Hypothalamus (tissue), 51 donors: Measurements from ENCODE around the gene SLC25A29.
"Not testable (repeated sequence)": the region's sequence is repeated elsewhere in the genome, so short reads cannot be mapped to it uniquely, and the experiment has no call there.

Experiments used
- DNase-seq, 51 donors: peaks; one replicate each; lab custom pipeline; 2025; lab: John Stamatoyannopoulos, UW

The SLC25A29 gene

DNA sequence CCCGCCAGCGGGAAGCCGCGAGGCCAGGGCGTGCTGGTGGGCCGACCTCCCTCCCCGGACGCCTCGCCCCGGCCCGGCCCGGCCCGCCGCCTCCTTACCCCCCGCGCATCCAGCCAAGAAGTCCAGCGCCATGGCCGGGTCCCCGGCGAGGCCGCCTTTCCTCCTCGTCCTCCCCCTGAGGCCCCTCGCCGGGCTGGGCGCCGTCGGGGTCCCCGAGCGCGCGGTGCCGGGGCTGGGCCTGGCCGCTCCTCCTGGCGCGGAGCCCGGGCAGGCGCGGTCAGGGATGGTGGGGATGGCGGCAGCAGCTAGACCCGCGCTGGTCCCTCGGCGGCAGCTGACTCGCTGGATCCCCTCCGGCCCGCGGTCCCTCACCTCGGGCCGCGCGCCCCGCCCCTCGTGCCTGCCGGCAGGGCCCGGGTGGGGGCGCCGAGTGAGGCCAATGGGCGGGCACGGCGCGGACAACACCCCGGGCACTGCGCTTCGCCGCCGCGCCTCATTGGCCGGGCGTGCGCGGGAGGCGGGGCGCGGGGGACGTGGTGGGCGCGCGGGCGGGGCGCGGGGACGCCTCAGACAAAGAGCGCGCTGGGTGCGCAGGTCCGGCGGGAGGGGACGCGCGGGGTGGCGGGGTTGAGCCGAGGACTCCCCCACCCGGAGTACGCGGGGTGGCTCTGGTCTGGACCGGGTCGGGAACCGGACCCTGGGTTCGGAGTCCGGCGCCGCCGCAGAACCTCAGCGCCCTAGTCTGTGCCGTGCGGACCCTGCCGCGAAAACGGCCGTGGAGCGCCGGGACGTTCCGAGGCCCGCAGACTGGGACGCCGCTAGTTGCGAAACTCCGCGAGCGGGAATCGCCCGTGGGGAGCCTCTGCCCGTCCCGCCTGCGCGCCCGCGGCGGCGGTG is at the start of gene SLC25A29:
TSS of gene SLC25A29 (minus strand) at position 344 of the 897 bp plus-strand sequence. CDS start at position 132, 212 bp downstream.
- peak in 50 of 51 donors; percentile 50 to 96 (median 88) for DNase-seq

- DNase-seq: no peak
Measured at GRCh38 chr14:100350986-100351385, 44.7 kb upstream of the SLC25A29 start.

GRCh38 chr14:100350276-100350926 is 44.2 kb upstream of the SLC25A29 start:
- DNase-seq: peak in 1 of 51 donors; percentile 40

GRCh38 chr14:100348784-100349685 is 42.8 kb upstream of the SLC25A29 start:
- no peak for DNase-seq

- no peak for DNase-seq
Measured at GRCh38 chr14:100348253-100348729, 42.0 kb upstream of the SLC25A29 start.

- DNase-seq: no peak
Measured at GRCh38 chr14:100346306-100347091, 40.3 kb upstream of the SLC25A29 start.

- DNase-seq: no peak
Measured at GRCh38 chr14:100345711-100346110, 39.5 kb upstream of the SLC25A29 start.

- DNase-seq: not testable (repeated sequence)
Measured at GRCh38 chr14:100344657-100345056, 38.4 kb upstream of the SLC25A29 start.

- not testable (repeated sequence) for DNase-seq
Measured at GRCh38 chr14:100342826-100343225, 36.6 kb upstream of the SLC25A29 start.

GRCh38 chr14:100342195-100342594 is 36.0 kb upstream of the SLC25A29 start:
- no peak for DNase-seq

GRCh38 chr14:100341301-100342031 is 35.2 kb upstream of the SLC25A29 start:
- DNase-seq: peak in 9 of 51 donors; percentile 13 to 54 (median 26)

DNA sequence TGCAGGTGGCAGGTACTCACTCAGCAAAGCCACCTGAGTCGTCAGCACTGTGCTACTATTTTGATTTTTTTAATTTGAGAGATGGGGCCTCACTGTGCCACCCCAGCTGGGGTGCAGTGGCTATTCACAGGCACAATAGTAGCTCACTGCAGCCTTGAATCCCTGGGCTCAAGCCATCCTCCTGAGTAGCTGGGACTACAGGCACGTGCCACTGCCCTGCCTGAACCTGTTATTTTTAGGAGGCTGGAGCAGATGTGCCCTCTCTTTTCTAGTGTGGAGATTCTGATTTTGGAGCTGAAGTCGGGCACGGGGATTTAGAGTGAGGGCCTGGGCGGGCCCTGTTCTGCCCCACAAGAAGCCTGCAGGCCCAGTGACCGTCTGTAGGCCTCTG is 34.2 kb upstream of the SLC25A29 start:
- DNase-seq: no peak

DNA sequence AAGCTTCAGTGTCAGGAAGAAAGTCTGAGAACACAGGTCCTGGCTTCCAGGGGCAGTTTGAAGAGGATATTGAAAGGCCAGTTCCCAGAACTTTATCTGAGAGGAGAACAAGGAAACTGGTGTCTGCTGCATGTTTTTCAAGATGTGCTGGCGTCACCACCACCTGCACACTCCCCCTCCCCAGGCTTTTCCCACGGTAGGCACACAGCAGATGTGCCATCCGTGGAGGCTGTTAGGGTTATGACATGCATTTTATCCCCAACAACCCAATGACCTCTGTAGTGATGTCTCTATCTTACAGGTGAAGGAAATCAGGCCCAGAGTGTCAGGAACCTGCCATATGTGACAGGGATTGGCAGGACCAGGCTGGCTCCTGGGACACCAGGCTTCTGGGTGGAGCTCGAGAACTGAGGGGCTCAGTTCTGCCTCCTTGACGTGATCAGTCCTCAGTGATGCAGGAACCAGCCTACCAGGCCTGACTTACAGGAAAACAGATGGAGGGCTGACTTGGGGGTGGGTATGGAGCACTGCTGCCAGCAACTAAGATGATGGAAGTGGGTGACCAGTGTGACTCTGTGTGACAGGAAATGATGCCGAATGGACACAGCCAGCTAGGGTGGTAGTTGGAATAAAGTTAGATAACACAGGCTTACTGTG is 33.6 kb upstream of the SLC25A29 start:
- DNase-seq: peak in 1 of 51 donors; percentile 21

GRCh38 chr14:100336618-100337530 is 30.6 kb upstream of the SLC25A29 start:
- DNase-seq: no peak

DNA sequence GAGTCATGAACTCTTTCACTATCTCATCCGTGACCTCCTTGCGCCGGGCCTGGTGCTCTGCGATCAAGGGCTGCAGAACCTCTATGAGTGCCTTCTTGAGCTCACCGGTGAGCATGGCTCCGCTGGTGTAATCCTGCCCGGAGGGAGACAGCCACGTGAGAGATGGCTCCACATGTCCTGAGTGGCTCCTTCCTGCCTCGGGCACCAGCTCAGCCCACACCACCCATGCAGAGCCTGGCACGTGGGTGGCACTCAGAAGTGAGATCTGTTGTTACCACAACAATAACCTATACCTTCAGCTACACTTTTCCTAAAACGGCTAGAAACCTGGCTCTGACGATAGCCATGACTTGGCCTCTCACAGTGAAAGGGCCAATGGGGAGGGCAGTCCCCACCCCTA is 28.7 kb upstream of the SLC25A29 start:
- no peak for DNase-seq

GRCh38 chr14:100333827-100334226 is 27.6 kb upstream of the SLC25A29 start:
- DNase-seq: no peak

DNA sequence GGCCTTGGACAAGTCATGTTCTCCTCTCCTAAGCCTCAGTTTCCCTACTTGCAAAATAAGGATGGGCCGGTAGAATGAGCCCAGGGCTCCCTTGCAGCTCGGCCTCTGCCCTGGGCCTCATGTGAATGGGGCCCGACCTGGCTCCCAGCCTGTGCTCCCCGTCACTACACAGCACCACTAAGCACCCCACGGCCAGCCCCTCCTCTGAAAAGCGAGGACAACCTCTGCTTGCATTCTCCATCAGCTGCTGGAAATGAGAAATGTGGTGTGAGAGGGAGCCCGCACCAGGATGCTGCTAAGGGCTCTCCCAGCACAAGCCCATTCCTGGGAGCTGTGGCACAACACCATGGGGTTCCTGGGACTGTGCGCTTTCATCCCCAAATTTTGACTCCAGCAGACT is 27.1 kb upstream of the SLC25A29 start:
- no peak for DNase-seq
